AG10803 (cell line): ENCODE measurements around the gene SLC7A10.
"Not testable (repeated sequence)": the region's sequence is repeated elsewhere in the genome, so short reads cannot be mapped to it uniquely, and the experiment has no call there.

Experiments used
- DNase-seq: peaks from one replicate; pipeline ENCODE4 v3.0.0; 2010; ENCODE audit warnings: low read depth
- H3K4me3 ChIP-seq: 2 replicates; pipeline ENCODE4 v1.5.1; 2011; ENCODE audit warnings: mild to moderate bottlenecking, low read length, control low read depth
- TF ChIP-seq, protein P1 (sequence below): conservative IDR thresholded peaks from 2 replicates; pipeline ENCODE4 v1.5.1; 2011; ENCODE audit warnings: mild to moderate bottlenecking, low read length, control low read depth, inconsistent platforms

SLC7A10 gene

DNA sequence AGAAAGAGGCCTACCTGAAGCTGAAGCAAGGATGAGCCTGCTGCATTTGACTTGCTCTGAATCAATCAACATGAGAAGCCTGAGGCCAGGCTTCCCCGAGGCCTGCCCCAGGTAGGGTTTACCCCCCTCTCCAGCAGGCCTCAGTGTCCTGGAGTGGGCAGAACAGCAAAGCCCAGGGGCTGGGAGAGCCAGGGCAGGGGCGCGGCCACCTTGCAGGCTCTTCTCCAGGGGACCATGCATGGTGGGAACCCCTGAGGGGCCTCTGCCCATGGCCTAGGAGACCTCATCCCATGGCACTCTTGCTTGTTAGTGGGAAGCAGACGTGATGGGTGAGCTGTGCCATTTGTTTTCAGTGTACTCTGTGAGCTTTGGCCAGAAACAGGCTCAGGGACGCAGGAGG lies 51.5 kb downstream of the SLC7A10 start:
- TF ChIP-seq, protein P1, sequence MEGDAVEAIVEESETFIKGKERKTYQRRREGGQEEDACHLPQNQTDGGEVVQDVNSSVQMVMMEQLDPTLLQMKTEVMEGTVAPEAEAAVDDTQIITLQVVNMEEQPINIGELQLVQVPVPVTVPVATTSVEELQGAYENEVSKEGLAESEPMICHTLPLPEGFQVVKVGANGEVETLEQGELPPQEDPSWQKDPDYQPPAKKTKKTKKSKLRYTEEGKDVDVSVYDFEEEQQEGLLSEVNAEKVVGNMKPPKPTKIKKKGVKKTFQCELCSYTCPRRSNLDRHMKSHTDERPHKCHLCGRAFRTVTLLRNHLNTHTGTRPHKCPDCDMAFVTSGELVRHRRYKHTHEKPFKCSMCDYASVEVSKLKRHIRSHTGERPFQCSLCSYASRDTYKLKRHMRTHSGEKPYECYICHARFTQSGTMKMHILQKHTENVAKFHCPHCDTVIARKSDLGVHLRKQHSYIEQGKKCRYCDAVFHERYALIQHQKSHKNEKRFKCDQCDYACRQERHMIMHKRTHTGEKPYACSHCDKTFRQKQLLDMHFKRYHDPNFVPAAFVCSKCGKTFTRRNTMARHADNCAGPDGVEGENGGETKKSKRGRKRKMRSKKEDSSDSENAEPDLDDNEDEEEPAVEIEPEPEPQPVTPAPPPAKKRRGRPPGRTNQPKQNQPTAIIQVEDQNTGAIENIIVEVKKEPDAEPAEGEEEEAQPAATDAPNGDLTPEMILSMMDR, result no peak
- H3K4me3 ChIP-seq, result no peak overlapping the region
- DNase-seq, result no peak

GRCh38 chr19:33171916-33172359 lies 53.7 kb downstream of the SLC7A10 start:
- peak; percentile 51 for DNase-seq

GRCh38 chr19:33171222-33171795 lies 54.3 kb downstream of the SLC7A10 start:
- DNase-seq, result no peak
- TF ChIP-seq, protein P1, result no peak
- no peak overlapping the region for H3K4me3 ChIP-seq

More at GRCh38 chr19:33171916-33172359, 53.7 kb downstream of the SLC7A10 start:
- no peak overlapping the region for H3K4me3 ChIP-seq
- TF ChIP-seq, protein P1, result no peak

DNA sequence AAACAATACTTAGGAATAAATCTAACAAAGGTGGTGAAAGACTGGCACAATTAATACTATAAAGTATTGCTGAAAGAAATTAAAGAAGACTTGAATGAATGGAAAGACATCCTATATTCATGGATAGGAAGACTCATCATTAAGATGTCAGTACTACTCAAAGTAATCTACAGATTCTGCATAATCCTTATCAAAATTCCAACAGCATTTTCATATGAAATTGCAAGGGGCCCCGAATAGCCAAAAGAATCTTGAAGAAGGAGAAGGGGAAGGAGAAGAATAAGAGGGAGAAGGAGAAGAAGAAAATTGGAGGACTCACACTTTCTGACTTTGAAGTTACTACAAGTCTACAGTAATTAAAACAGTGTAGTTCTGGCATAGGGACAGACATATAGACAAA lies 57.1 kb downstream of the SLC7A10 start:
- DNase-seq, result no peak
- TF ChIP-seq, protein P1, result no peak
- no peak overlapping the region for H3K4me3 ChIP-seq

GRCh38 chr19:33167438-33167837 lies 58.2 kb downstream of the SLC7A10 start:
- no peak for DNase-seq
- TF ChIP-seq, protein P1, result no peak
- no peak overlapping the region for H3K4me3 ChIP-seq

DNA sequence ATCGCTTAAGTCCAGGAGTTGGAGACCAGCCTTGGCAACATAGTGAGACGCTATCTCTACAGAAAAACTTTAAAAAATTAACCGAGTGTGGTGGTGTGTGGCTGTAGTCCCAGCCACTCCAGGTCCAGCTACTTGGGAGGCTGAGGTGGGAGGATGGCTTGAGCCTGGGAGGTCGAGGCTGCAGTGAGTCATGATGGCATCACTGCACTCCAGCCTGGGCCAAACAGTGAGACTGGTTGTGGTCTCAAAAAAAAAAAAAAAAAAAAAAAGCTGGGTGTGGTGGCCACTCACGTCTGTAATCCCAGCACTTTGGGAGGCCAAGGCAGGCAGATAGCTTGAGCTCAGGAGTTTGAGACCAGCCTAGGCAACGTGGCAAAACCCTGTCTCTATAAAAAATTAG lies 59.6 kb downstream of the SLC7A10 start:
- not testable (repeated sequence) for H3K4me3 ChIP-seq, DNase-seq

- TF ChIP-seq, protein P1, result no peak
- DNase-seq, result no peak
Measured at GRCh38 chr19:33163481-33163880, 62.2 kb downstream of the SLC7A10 start.

More at GRCh38 chr19:33163481-33163880, 62.2 kb downstream of the SLC7A10 start:
- H3K4me3 ChIP-seq, result no peak overlapping the region
